Mucosa of descending colon (tissue), 3 donors: Measurements from ENCODE around the gene BCL2. TPM values are rescaled to one million over a fixed set of nuclear protein-coding genes. Genes with fewer than 3 reads are reported as not detected.

Experiments used
- ATAC-seq: fragments of 200-7000 bp; cut with Tn5 transposase; one replicate; pipeline ENCODE4 v1.9.1; 2020; ENCODE audit warnings: mild to moderate bottlenecking, moderate library complexity
- DNase-seq, 3 donors: peaks; one replicate each; pipeline ENCODE4 v3.0.0-alpha.2; 2020
- H3K36me3 ChIP-seq: fragments of 200-600 bp; one replicate; pipeline ENCODE4 v1.8.0; 2021; ENCODE audit warnings: low read depth, mild to moderate bottlenecking
- H3K4me1 ChIP-seq: fragments of 200-600 bp; one replicate; pipeline ENCODE4 v1.8.0; 2021; ENCODE audit warnings: low read depth, mild to moderate bottlenecking
- H3K4me3 ChIP-seq: fragments of 200-600 bp; one replicate; pipeline ENCODE4 v1.8.0; 2021; ENCODE audit warnings: mild to moderate bottlenecking
- H3K9me3 ChIP-seq: fragments of 200-600 bp; one replicate; pipeline ENCODE4 v1.8.0; 2021; ENCODE audit warnings: mild to moderate bottlenecking
- CTCF ChIP-seq: fragments of 200-600 bp; IDR thresholded peaks from one replicate; pipeline ENCODE4 v1.8.0; 2022; ENCODE audit warnings: antibody characterized with exemption, mild to moderate bottlenecking
- intact Hi-C, 2 donors: fragments of 100-400 bp; cut with DNase I in 1 of 2; cut with micrococcal nuclease in 1 of 2; formaldehyde crosslinking; loops; one replicate each; pipeline versions ENCODE4 v1.11.0 to v1.11.1; 2022; cut with DNase I, micrococcal nuclease
- total RNA-seq, 3 donors: library from RNA; stranded (reverse); fragmentation: NEBNext Ultra II Directional in 2 of 3; extraction: Animal tissue kit (Norgen Biotek cat#: 25700) in 2 of 3; gene quantifications; one replicate each; pipeline versions ENCODE4 v1.2.1 to v1.2.4, GENCODE V29; 2021 to 2023
- donor health status: DM: no; HTN: no; CAD: no; lungs with moderate emphysema.
- donor health status: DM: no; HTN: no; CAD: no.
- donor health status: DM: no; HTN: yes; CAD: no.

The BCL2 gene
- total RNA-seq, 3 donors from 2014 or later = 17.7 to 25.7 (median 20.5) TPM

- Histone ChIP-seq H3K4me1 (no peaks in the 10 kb centered on the region), H3K9me3 (no peaks in the 10 kb centered on the region), H3K36me3 (no peaks in the 10 kb centered on the region), H3K4me3 (no peak overlapping the region)
- DNase-seq = no peak
- intact Hi-C loops = no loop called here
- ATAC-seq = no peak
- TF ChIP-seq CTCF = no peak
Measured at GRCh38 chr18:63090334-63090733, 229.2 kb downstream of the BCL2 start.

GRCh38 chr18:63089041-63089440, 230.5 kb downstream of the BCL2 start:
- no peaks in the 10 kb centered on the region for H3K36me3 ChIP-seq
- intact Hi-C loops = no loop called here
- TF ChIP-seq CTCF = no peak
- DNase-seq (no peak), ATAC-seq (no peak)
- no peaks in the 10 kb centered on the region for H3K9me3 ChIP-seq
- H3K4me3 ChIP-seq = no peak overlapping the region
- H3K4me1 ChIP-seq = no peaks in the 10 kb centered on the region

- ATAC-seq (no peak), DNase-seq (no peak)
- no peaks in the 10 kb centered on the region for H3K36me3 ChIP-seq
- no peaks in the 10 kb centered on the region for H3K4me1 ChIP-seq
- no peaks in the 10 kb centered on the region for H3K9me3 ChIP-seq
- no peak overlapping the region for H3K4me3 ChIP-seq
- TF ChIP-seq CTCF = no peak
- intact Hi-C loops = no loop called here
Measured at GRCh38 chr18:63088262-63088661, 231.3 kb downstream of the BCL2 start.

GRCh38 chr18:63087421-63088230, 231.9 kb downstream of the BCL2 start:
- ATAC-seq (no peak), DNase-seq (no peak)
- Histone ChIP-seq H3K4me1 (no peaks in the 10 kb centered on the region), H3K9me3 (no peaks in the 10 kb centered on the region), H3K36me3 (no peaks in the 10 kb centered on the region), H3K4me3 (no peak overlapping the region)
- intact Hi-C loops = no loop called here
- no peak for TF ChIP-seq CTCF

- ATAC-seq (no peak), DNase-seq (no peak)
- H3K4me1 ChIP-seq = no peaks in the 10 kb centered on the region
- no peak overlapping the region for H3K4me3 ChIP-seq
- H3K36me3 ChIP-seq = no peaks in the 10 kb centered on the region
- no peak for TF ChIP-seq CTCF
- H3K9me3 ChIP-seq = no peaks in the 10 kb centered on the region
- intact Hi-C loops = no loop called here
Measured at GRCh38 chr18:63085611-63086010, 234.0 kb downstream of the BCL2 start.
